K562 (cell line): ENCODE data around the gene CTSO. TPM values are rescaled to one million over a fixed set of nuclear protein-coding genes. Genes with fewer than 3 reads are reported as not detected.

ENCODE experiments used
- ATAC-seq: fragments of 200-7000 bp; cut with Tn5 transposase; 3 replicates; pipeline ENCODE4 v1.9.1; 2020; ENCODE audit warnings: moderate library complexity
- BruUV-seq: library from RNA; stranded (reverse); fragments of 400-500 nt; replicated peaks from 2 replicates; lab custom pipeline; 2021; lab: Mats Ljungman, UMichigan
- CTCF ChIA-PET: fragments of 300-600 bp; formaldehyde crosslinking; extraction: SDS; loops from one replicate; lab custom pipeline; 2021; ENCODE audit warnings: low intra/inter-chr PET ratio; lab: Yijun Ruan, JAX
- POLR2A ChIA-PET: fragments of 300-600, 350-650 bp; sonication (Branson Sonifier 250); formaldehyde crosslinking; extraction: SDS; loops from one replicate; lab custom pipeline; 2021; ENCODE audit warnings: antibody characterized with exemption, inconsistent platforms; lab: Yijun Ruan, JAX
- DNase-seq, 4 experiments: peaks; one replicate each; pipeline versions ENCODE4 v3.0.0 to v3.0.0-alpha.2; 2011 to 2018; ENCODE audit warnings: low spot score in 3 of 4, mixed read lengths in 3 of 4; ENCODE audit errors: extremely low read depth in 1 of 4
- FAIRE-seq: peaks from 2 replicates; lab custom pipeline; 2011; peaks lifted over from hg19 to GRCh38; lab: Jason Lieb, UNC
- H2AFZ ChIP-seq: 2 replicates; pipeline ENCODE4 v1.6.0; 2011; ENCODE audit warnings: low read depth, low read length, control low read depth, inconsistent platforms
- H3K27ac ChIP-seq: fragments of 200-600 bp; 3 replicates; pipeline ENCODE4 v1.8.0; 2011; ENCODE audit warnings: low read depth, mild to moderate bottlenecking, control low read depth, inconsistent platforms, low read length, moderate library complexity, mixed read lengths; ENCODE audit errors: extremely low read depth
- H3K27me3 ChIP-seq, 2 experiments: fragments of 300-600 bp in 1 of 2; 2 replicates in 1 of 2; 3 replicates in 1 of 2; pipeline versions ENCODE4 v1.6.0 to v1.8.0; 2011; ENCODE audit warnings: inconsistent platforms in 2 of 2, low read length in 2 of 2, mild to moderate bottlenecking in 1 of 2, mixed read lengths in 1 of 2, moderate library complexity in 1 of 2; ENCODE audit not compliant: control insufficient read depth in 2 of 2, insufficient read depth in 2 of 2
- H3K36me3 ChIP-seq: fragments of 300-600 bp; 3 replicates; pipeline ENCODE4 v1.8.0; 2011; ENCODE audit warnings: mild to moderate bottlenecking, low read length, inconsistent platforms; ENCODE audit not compliant: control insufficient read depth, insufficient read depth
- H3K4me1 ChIP-seq, 2 experiments: fragments of 200-600 bp in 1 of 2; replicated peaks in 1 of 2; 2 replicates in 1 of 2; 3 replicates in 1 of 2; pipeline versions ENCODE4 v1.5.1 to v1.8.0; 2011; ENCODE audit warnings: inconsistent platforms in 2 of 2, low read length in 2 of 2, mild to moderate bottlenecking in 1 of 2, mixed read lengths in 1 of 2, moderate library complexity in 1 of 2; ENCODE audit not compliant: control insufficient read depth in 2 of 2, insufficient read depth in 2 of 2
- H3K4me2 ChIP-seq: 2 replicates; pipeline ENCODE4 v1.6.1; 2011; ENCODE audit warnings: low read length, control low read depth, inconsistent platforms, mixed read lengths; ENCODE audit not compliant: insufficient read depth
- H3K4me3 ChIP-seq: fragments of 200-600 bp; sonication (generic), shearing (Covaris generic); 2 replicates; pipeline ENCODE4 v1.5.1; 2016; ENCODE audit warnings: control low read depth, inconsistent platforms
- H3K79me2 ChIP-seq: fragments of 200-600 bp; 3 replicates; pipeline ENCODE4 v1.8.0; 2011; ENCODE audit warnings: low read length, inconsistent platforms; ENCODE audit not compliant: control insufficient read depth, insufficient read depth
- H3K9ac ChIP-seq, 2 experiments: 2 replicates each; pipeline versions ENCODE4 v1.6.0 to v1.6.1; 2011; ENCODE audit warnings: low read depth in 2 of 2, low read length in 2 of 2, control low read depth in 1 of 2, inconsistent platforms in 1 of 2, mild to moderate bottlenecking in 1 of 2, mixed read lengths in 1 of 2; ENCODE audit not compliant: insufficient read depth in 1 of 2
- H3K9me1 ChIP-seq: one replicate; pipeline ENCODE4 v1.6.0; 2011; ENCODE audit warnings: inconsistent platforms, mild to moderate bottlenecking, low read length, moderate library complexity; ENCODE audit not compliant: control insufficient read depth, insufficient read depth
- H3K9me3 ChIP-seq: replicated peaks from 2 replicates; pipeline ENCODE4 v1.5.1; 2011; ENCODE audit warnings: low read depth, low read length, inconsistent platforms; ENCODE audit not compliant: control insufficient read depth, insufficient read depth
- H4K20me1 ChIP-seq: replicated peaks from 2 replicates; pipeline ENCODE4 v1.6.1; 2011; ENCODE audit warnings: low read length, inconsistent platforms, mixed read lengths; ENCODE audit not compliant: control insufficient read depth, insufficient read depth
- CCNT2 ChIP-seq: IDR thresholded peaks from 2 replicates; pipeline ENCODE4 v1.6.1; 2011; ENCODE audit warnings: borderline replicate concordance, low read depth, mild to moderate bottlenecking, moderate library complexity, mixed read lengths, low read length; ENCODE audit not compliant: insufficient read length; ENCODE audit errors: extremely low read depth
- CHD1 ChIP-seq: fragments of 200-600 bp; sonication (generic); IDR thresholded peaks from one replicate; pipeline ENCODE4 v1.6.1; 2012; ENCODE audit warnings: mild to moderate bottlenecking, moderate library complexity, low read length, inconsistent platforms
- HDAC1 ChIP-seq, 2 experiments: fragments of 450-650 bp; IDR thresholded peaks; 2 replicates each; pipeline ENCODE4 v1.6.1; 2016 to 2017; ENCODE audit warnings: inconsistent platforms in 1 of 2, mild to moderate bottlenecking in 1 of 2, moderate library complexity in 1 of 2
- OTX1 ChIP-seq: fragments of 450-650 bp; formaldehyde crosslinking; IDR thresholded peaks from 2 replicates; pipeline ENCODE4 v1.4.0; 2022; ENCODE audit warnings: mild to moderate bottlenecking
- POLR3G ChIP-seq: IDR thresholded peaks from 2 replicates; pipeline ENCODE4 v1.6.1; 2011; ENCODE audit not compliant: insufficient read length, insufficient replicate concordance; ENCODE audit errors: extremely low read depth
- RAD51 ChIP-seq: fragments of 450-650 bp; IDR thresholded peaks from 2 replicates; pipeline ENCODE4 v1.7.1; 2016; ENCODE audit warnings: low read depth, mild to moderate bottlenecking, borderline replicate concordance
- SMAD4 ChIP-seq: fragments of 250-450 bp; sonication (Bioruptor Pico); conservative IDR thresholded peaks from 2 replicates; pipeline ENCODE4 v1.8.0; 2021; ENCODE audit warnings: inconsistent platforms, mild to moderate bottlenecking, moderate library complexity
- TCFL5 ChIP-seq: fragments of 250-450 bp; sonication (Bioruptor Pico); conservative IDR thresholded peaks from 2 replicates; pipeline ENCODE4 v1.6.1; 2021; ENCODE audit warnings: mild to moderate bottlenecking, moderate library complexity, matching md5 sums
- ZNF212 ChIP-seq: fragments of 450-650 bp; formaldehyde crosslinking; IDR thresholded peaks from 2 replicates; pipeline ENCODE4 v1.4.0; 2020; ENCODE audit warnings: mild to moderate bottlenecking
- ZNF24 ChIP-seq: fragments of 450-650 bp; IDR thresholded peaks from 2 replicates; pipeline ENCODE4 v1.6.1; 2016
- ZNF551 ChIP-seq: fragments of 250-450 bp; sonication (Bioruptor Pico); IDR thresholded peaks from 2 replicates; pipeline ENCODE4 v1.5.0; 2021; ENCODE audit warnings: mild to moderate bottlenecking, moderate library complexity
- ZNF561 ChIP-seq: fragments of 450-650 bp; formaldehyde crosslinking; conservative IDR thresholded peaks from 2 replicates; pipeline ENCODE4 v1.4.0; 2020; ENCODE audit warnings: mild to moderate bottlenecking, moderate library complexity
- ZNF695 ChIP-seq: fragments of 450-650 bp; formaldehyde crosslinking; IDR thresholded peaks from 2 replicates; pipeline ENCODE4 v1.4.0; 2020; ENCODE audit warnings: mild to moderate bottlenecking, moderate library complexity
- WGBS: fragments of 100-300 bp; shearing (Covaris generic); methylation state at CpG from one replicate; pipeline ENCODE4 v1.1.6; 2016; ENCODE audit warnings: low coverage, mixed read lengths; ENCODE audit not compliant: insufficient coverage; ENCODE audit errors: missing lambda C conversion rate; 5-methylcytosine and 5-hydroxymethylcytosine counted together
- in situ Hi-C: fragments of 300-500 bp; cut with MboI; formaldehyde crosslinking; loops from 4 replicates; pipeline ENCODE4 v1.15.0; 2018; ENCODE audit warnings: inconsistent platforms, mixed read lengths
- intact Hi-C: fragments of 100-400 bp; cut with micrococcal nuclease; formaldehyde crosslinking; loops from 2 replicates; pipeline ENCODE4 v1.14.2; 2022
- polyA plus RNA-seq, 8 experiments: library from polyadenylated mRNA; depleted of rRNA in 4 of 8; stranded (reverse) in 5 of 8; unstranded in 3 of 8; fragments of >200 nt; fragmentation: Nextera tagmentation in 2 of 8; fragmentation: Illumina TruSeq in 1 of 8; extraction: Ambion mirVana in 2 of 8; extraction: Trizol in 1 of 8; gene quantifications; 2 replicates each; pipeline versions ENCODE4 v1.2.1 to v1.2.3, GENCODE V29; 2011 to 2014; ENCODE audit warnings: inconsistent platforms in 1 of 8, missing spikeins in 1 of 8
- total RNA-seq, 7 experiments: library from RNA; depleted of rRNA in 6 of 7; stranded (reverse); fragments of >200 nt in 6 of 7; fragmentation: Illumina TruSeq in 2 of 7; extraction: Trizol in 2 of 7; gene quantifications; 2 replicates each; pipeline versions ENCODE4 v1.2.1 to v1.2.3, GENCODE V29; 2011 to 2021; ENCODE audit warnings: low replicate concordance in 1 of 7
- TF ChIP-seq, protein P1 (sequence below), 2 experiments: fragments of 450-650 bp; IDR thresholded peaks; 2 replicates each; pipeline ENCODE4 v1.6.1; 2018; ENCODE audit warnings: mild to moderate bottlenecking in 2 of 2, low read depth in 1 of 2; ENCODE audit not compliant: partially characterized antibody in 2 of 2
- TF ChIP-seq, protein P2 (sequence below): sonication (generic); IDR thresholded peaks from 2 replicates; pipeline ENCODE4 v1.6.1; 2016

CTSO gene
- total and polyA plus RNA-seq, 9 of the 15 experiments (the other 6 are each of a cell fraction or from before 2014, with no cell fraction given): 0.03 to 0.07 (median 0.04) TPM; not detected in 5

DNA sequence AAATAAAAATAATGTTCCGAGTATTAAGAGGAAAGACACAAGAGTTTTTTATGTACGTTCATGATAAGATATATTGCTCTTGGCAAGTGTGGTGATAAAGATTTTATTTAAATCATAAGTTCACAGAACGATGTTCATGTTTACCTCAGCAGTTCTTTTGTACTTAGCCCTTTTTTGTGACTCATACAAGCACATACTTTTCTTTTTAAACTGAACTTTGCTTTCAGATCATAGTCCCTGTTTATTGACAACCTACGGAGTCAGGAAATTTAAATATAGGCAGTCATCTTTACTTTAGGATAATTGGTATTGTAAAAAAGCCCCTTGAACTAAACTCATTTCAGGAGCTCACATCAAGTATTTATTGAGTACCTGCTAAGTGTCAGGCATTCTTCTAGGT, 1.3 kb upstream of the CTSO start:
- DNase-seq: no peak
- H3K27me3 ChIP-seq: no peaks in the 10 kb centered on the region
- H4K20me1 ChIP-seq: no peaks in the 10 kb centered on the region
- in situ Hi-C loops: no loop called here
- H3K79me2 ChIP-seq: no peaks in the 10 kb centered on the region
- no TSS peak for BruUV-seq
- H3K4me3 ChIP-seq: no peak overlapping the region
- H3K9ac ChIP-seq: no peak overlapping the region
- ChIA-PET CTCF (no interaction called here), POLR2A (interaction anchor here (0.6 kb wide), 1 partner anchor 8 kb away, joined by 3 read pairs; no protein-coding TSS in a partner anchor)
- no peak overlapping the region for H3K4me2 ChIP-seq
- no peak overlapping the region for H3K27ac ChIP-seq
- H2AFZ ChIP-seq: no peak overlapping the region
- 1% methylated on average over 4 of the region's 4 CpGs for WGBS
- no peaks in the 10 kb centered on the region for H3K36me3 ChIP-seq
- FAIRE-seq: no peak
- no peaks in the 10 kb centered on the region for H3K9me1 ChIP-seq
- ATAC-seq: no peak
- H3K9me3 ChIP-seq: no peaks in the 10 kb centered on the region
- intact Hi-C loops: loop anchor here (5.0 to 10.0 kb wide), 3 partner anchors 513 to 1400 kb away; partner anchors contain the start of gene PLRG1
- H3K4me1 ChIP-seq: peaks cover 0 to 7% of the 10 kb centered on the region in 2 experiments; a peak in 2 of 5 replicates
- TF ChIP-seq ZNF212 (CRISPR knock-in tag) (no peak), ZNF551 (CRISPR knock-in tag) (no peak), RAD51 (no peak), POLR3G (no peak), ZNF695 (CRISPR knock-in tag) (no peak), ZNF561 (no peak), OTX1 (CRISPR knock-in tag) (no peak), CCNT2 (no peak), ZNF24 (no peak), TCFL5 (CRISPR knock-in tag) (no peak), SMAD4 (CRISPR knock-in tag) (no peak), CHD1 (no peak), HDAC1 (IDR thresholded peaks at IDR 0.05) (no peak)
- TF ChIP-seq, protein P1, sequence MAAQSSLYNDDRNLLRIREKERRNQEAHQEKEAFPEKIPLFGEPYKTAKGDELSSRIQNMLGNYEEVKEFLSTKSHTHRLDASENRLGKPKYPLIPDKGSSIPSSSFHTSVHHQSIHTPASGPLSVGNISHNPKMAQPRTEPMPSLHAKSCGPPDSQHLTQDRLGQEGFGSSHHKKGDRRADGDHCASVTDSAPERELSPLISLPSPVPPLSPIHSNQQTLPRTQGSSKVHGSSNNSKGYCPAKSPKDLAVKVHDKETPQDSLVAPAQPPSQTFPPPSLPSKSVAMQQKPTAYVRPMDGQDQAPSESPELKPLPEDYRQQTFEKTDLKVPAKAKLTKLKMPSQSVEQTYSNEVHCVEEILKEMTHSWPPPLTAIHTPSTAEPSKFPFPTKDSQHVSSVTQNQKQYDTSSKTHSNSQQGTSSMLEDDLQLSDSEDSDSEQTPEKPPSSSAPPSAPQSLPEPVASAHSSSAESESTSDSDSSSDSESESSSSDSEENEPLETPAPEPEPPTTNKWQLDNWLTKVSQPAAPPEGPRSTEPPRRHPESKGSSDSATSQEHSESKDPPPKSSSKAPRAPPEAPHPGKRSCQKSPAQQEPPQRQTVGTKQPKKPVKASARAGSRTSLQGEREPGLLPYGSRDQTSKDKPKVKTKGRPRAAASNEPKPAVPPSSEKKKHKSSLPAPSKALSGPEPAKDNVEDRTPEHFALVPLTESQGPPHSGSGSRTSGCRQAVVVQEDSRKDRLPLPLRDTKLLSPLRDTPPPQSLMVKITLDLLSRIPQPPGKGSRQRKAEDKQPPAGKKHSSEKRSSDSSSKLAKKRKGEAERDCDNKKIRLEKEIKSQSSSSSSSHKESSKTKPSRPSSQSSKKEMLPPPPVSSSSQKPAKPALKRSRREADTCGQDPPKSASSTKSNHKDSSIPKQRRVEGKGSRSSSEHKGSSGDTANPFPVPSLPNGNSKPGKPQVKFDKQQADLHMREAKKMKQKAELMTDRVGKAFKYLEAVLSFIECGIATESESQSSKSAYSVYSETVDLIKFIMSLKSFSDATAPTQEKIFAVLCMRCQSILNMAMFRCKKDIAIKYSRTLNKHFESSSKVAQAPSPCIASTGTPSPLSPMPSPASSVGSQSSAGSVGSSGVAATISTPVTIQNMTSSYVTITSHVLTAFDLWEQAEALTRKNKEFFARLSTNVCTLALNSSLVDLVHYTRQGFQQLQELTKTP (IDR thresholded peaks at IDR 0.05; ENCODE audit: low read depth in 1 of 2, partially characterized antibody in 2 of 2): no peak
- TF ChIP-seq, protein P2, sequence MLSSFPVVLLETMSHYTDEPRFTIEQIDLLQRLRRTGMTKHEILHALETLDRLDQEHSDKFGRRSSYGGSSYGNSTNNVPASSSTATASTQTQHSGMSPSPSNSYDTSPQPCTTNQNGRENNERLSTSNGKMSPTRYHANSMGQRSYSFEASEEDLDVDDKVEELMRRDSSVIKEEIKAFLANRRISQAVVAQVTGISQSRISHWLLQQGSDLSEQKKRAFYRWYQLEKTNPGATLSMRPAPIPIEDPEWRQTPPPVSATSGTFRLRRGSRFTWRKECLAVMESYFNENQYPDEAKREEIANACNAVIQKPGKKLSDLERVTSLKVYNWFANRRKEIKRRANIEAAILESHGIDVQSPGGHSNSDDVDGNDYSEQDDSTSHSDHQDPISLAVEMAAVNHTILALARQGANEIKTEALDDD: no peak
